Neural progenitor cell (in vitro differentiated cells): ENCODE measurements around the gene TGFB2. TPM values are rescaled to one million over a fixed set of nuclear protein-coding genes. Genes with fewer than 3 reads are reported as not detected.
A peak's percentile ranks its signal among the peaks of the same experiment; 100 is the strongest.
"Not testable (repeated sequence)": the region's sequence is repeated elsewhere in the genome, so short reads cannot be mapped to it uniquely, and the experiment has no call there.

Experiments
- DNase-seq: peaks from one replicate; pipeline ENCODE4 v3.0.0-alpha.2; 2016; ENCODE audit warnings: low spot score
- H2AFZ ChIP-seq: fragments of 200-600 bp; sonication (generic); replicated peaks from 2 replicates; pipeline ENCODE4 v1.6.1; 2016; ENCODE audit warnings: antibody characterized with exemption
- H3F3A ChIP-seq: fragments of 200-600 bp; sonication (generic); 2 replicates; pipeline ENCODE4 v1.6.1; 2016; ENCODE audit warnings: antibody characterized with exemption, low read depth
- H3K27ac ChIP-seq: fragments of 200-600 bp; sonication (generic); 2 replicates; pipeline ENCODE4 v1.5.1; 2016; ENCODE audit warnings: mild to moderate bottlenecking
- H3K27me3 ChIP-seq: fragments of 200-600 bp; sonication (generic); 2 replicates; pipeline ENCODE4 v1.6.1; 2016; ENCODE audit warnings: mild to moderate bottlenecking, moderate library complexity
- H3K36me3 ChIP-seq: fragments of 200-600 bp; sonication (generic); 2 replicates; pipeline ENCODE4 v1.5.1; 2016
- H3K4me1 ChIP-seq: fragments of 200-600 bp; sonication (generic); 2 replicates; pipeline ENCODE4 v1.6.1; 2016; ENCODE audit warnings: mixed run types
- H3K4me2 ChIP-seq: fragments of 200-600 bp; sonication (generic); 2 replicates; pipeline ENCODE4 v1.6.1; 2016
- H3K4me3 ChIP-seq: fragments of 200-600 bp; sonication (generic); 2 replicates; pipeline ENCODE4 v1.5.1; 2016
- H3K79me2 ChIP-seq: fragments of 200-600 bp; sonication (generic); 2 replicates; pipeline ENCODE4 v1.6.1; 2016; ENCODE audit warnings: low read depth
- H3K9ac ChIP-seq: fragments of 200-600 bp; sonication (generic); 2 replicates; pipeline ENCODE4 v1.6.1; 2016
- H3K9me3 ChIP-seq: fragments of 200-600 bp; sonication (generic); 2 replicates; pipeline ENCODE4 v1.5.1; 2016; ENCODE audit warnings: low read depth
- H4K20me1 ChIP-seq: fragments of 200-600 bp; sonication (generic); 2 replicates; pipeline ENCODE4 v1.6.1; 2016; ENCODE audit warnings: low read depth
- H3K27ac Mint-ChIP-seq: 3 replicates; pipeline ENCODE4 v1.8.0; 2021; ENCODE audit warnings: mixed read lengths
- H3K27me3 Mint-ChIP-seq: 2 replicates; pipeline ENCODE4 v1.8.0; 2022; ENCODE audit warnings: low read depth, mild to moderate bottlenecking, inconsistent platforms, moderate library complexity, mixed read lengths; ENCODE audit not compliant: insufficient read depth
- H3K36me3 Mint-ChIP-seq: 3 replicates; pipeline ENCODE4 v1.8.0; 2021; ENCODE audit warnings: mixed read lengths
- H3K4me1 Mint-ChIP-seq: 3 replicates; pipeline ENCODE4 v1.8.0; 2021; ENCODE audit warnings: mixed read lengths
- H3K4me3 Mint-ChIP-seq: 3 replicates; pipeline ENCODE4 v1.8.0; 2021; ENCODE audit warnings: mild to moderate bottlenecking, moderate library complexity, mixed read lengths
- H3K9me3 Mint-ChIP-seq: 3 replicates; pipeline ENCODE4 v1.8.0; 2020; ENCODE audit warnings: mixed read lengths
- EZH2 ChIP-seq: fragments of 200-600 bp; sonication (generic); IDR thresholded peaks from 2 replicates; pipeline ENCODE4 v1.6.1; 2017; ENCODE audit warnings: antibody characterized with exemption, mild to moderate bottlenecking, moderate library complexity
- EZH2phosphoT487 ChIP-seq: fragments of 200-600 bp; sonication (generic); IDR thresholded peaks from 2 replicates; pipeline ENCODE4 v1.6.1; 2017; ENCODE audit warnings: antibody characterized with exemption
- total RNA-seq: library from RNA; depleted of rRNA; stranded (reverse); fragments of >200 nt; gene quantifications from 2 replicates; pipeline ENCODE4 v1.2.3, GENCODE V29; 2015; ENCODE audit warnings: low replicate concordance
- TF ChIP-seq, protein P1 (sequence below): fragments of 200-600 bp; sonication (generic); IDR thresholded peaks from 2 replicates; pipeline ENCODE4 v1.5.1; 2017; ENCODE audit warnings: antibody characterized with exemption, mild to moderate bottlenecking

TGFB2 gene
- total RNA-seq, 1 donor from 2014 or later: 1.9 TPM

DNA sequence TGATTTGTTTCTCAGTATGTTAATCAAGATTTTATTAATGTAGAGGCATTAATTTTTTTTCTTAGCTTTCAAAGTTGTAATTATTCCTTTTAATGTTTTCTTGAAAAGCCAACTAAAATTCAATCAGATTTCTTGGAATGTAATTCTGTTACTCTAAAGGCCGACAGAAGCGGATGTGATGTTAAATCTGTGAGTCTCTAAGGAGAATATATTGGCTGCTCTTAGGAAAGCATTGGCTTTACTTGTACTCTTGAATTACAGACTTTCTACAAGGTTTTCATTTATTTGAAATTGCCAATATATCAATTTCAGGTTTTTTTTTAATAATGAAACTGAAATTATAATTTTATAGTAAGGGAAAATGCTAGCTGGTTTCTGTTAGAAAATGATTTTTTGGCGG is 30.8 kb upstream of the TGFB2 start:
- no peak overlapping the region for H3K4me3 Mint-ChIP-seq

DNA sequence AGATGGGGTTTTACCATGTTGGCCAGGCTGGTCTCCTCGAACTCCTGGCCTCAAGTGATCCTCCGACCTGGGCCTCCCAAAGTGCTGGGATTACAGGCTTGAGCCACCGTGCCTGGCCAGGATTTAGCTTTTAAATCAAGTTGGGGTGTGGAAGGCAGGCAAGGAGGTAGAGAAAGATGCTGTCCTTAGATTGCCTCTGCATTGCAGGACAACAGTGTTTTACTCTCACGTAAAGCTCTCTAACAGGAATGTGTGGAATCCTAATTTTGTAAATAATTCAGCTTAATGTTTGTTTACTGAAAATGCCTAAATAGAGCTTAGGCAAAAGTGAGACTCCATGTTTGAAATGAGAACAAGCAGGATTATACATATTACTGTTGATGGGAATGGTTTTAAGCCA is 29.5 kb upstream of the TGFB2 start:
- Histone ChIP-seq H3K27me3 (no peaks in the 10 kb centered on the region), H2AFZ (no peak overlapping the region), H3K36me3 (peaks cover 9% of the 10 kb centered on the region), H3K9ac (no peak overlapping the region), H4K20me1 (no peaks in the 10 kb centered on the region), H3K79me2 (peaks cover 4% of the 10 kb centered on the region), H3K4me1 (peaks cover 20% of the 10 kb centered on the region), H3K4me2 (no peak overlapping the region), H3F3A (peaks cover 3% of the 10 kb centered on the region), H3K4me3 (no peak overlapping the region), H3K27ac (no peak overlapping the region), H3K9me3 (no peaks in the 10 kb centered on the region)
- H3K4me1 Mint-ChIP-seq: no peaks in the 10 kb centered on the region
- TF ChIP-seq, protein P1, sequence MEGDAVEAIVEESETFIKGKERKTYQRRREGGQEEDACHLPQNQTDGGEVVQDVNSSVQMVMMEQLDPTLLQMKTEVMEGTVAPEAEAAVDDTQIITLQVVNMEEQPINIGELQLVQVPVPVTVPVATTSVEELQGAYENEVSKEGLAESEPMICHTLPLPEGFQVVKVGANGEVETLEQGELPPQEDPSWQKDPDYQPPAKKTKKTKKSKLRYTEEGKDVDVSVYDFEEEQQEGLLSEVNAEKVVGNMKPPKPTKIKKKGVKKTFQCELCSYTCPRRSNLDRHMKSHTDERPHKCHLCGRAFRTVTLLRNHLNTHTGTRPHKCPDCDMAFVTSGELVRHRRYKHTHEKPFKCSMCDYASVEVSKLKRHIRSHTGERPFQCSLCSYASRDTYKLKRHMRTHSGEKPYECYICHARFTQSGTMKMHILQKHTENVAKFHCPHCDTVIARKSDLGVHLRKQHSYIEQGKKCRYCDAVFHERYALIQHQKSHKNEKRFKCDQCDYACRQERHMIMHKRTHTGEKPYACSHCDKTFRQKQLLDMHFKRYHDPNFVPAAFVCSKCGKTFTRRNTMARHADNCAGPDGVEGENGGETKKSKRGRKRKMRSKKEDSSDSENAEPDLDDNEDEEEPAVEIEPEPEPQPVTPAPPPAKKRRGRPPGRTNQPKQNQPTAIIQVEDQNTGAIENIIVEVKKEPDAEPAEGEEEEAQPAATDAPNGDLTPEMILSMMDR: no peak
- TF ChIP-seq EZH2: no peak
- no peak for TF ChIP-seq EZH2phosphoT487
- H3K36me3 Mint-ChIP-seq: peaks cover 12% of the 10 kb centered on the region
- no peaks in the 10 kb centered on the region for H3K27me3 Mint-ChIP-seq
- no peak overlapping the region for H3K4me3 Mint-ChIP-seq
- no peak for DNase-seq
- no peaks in the 10 kb centered on the region for H3K9me3 Mint-ChIP-seq
- H3K27ac Mint-ChIP-seq: no peak overlapping the region

More for the DNA sequence above, 30.8 kb upstream of the TGFB2 start:
- Mint-ChIP-seq H3K27me3 (no peaks in the 10 kb centered on the region), H3K36me3 (peaks cover 12% of the 10 kb centered on the region), H3K9me3 (no peaks in the 10 kb centered on the region), H3K27ac (no peak overlapping the region), H3K4me1 (no peaks in the 10 kb centered on the region)
- no peaks in the 10 kb centered on the region for H4K20me1 ChIP-seq
- H3K27me3 ChIP-seq: no peaks in the 10 kb centered on the region
- no peak overlapping the region for H2AFZ ChIP-seq
- no peak overlapping the region for H3K27ac ChIP-seq
- DNase-seq: no peak
- peaks cover 20% of the 10 kb centered on the region for H3K4me1 ChIP-seq
- TF ChIP-seq EZH2phosphoT487 (no peak), EZH2 (no peak)
- TF ChIP-seq, protein P1: no peak
- H3K9ac ChIP-seq: no peak overlapping the region
- no peaks in the 10 kb centered on the region for H3K9me3 ChIP-seq
- no peak overlapping the region for H3K4me2 ChIP-seq
- H3K79me2 ChIP-seq: peaks cover 4% of the 10 kb centered on the region
- no peak overlapping the region for H3K4me3 ChIP-seq
- H3K36me3 ChIP-seq: peaks cover 12% of the 10 kb centered on the region
- H3F3A ChIP-seq: peaks cover 3% of the 10 kb centered on the region

DNA sequence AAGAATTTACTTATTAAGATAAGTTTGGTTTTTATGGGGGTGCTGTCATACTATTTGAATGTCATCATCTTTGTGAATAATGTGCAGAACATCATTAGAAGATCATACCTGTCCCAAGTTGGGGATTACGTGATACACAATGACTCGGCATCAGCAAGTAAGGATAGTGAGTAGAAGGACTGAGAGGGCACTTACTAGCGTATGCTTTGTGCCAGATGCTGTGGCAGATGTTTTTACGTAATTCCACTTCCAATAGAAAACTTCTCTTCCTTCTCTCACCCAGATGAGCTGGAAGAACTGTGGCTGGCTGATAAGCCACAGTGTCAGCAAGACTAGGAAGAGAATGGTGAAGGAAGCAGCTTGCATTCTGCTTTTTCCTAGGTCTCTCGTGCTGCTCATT is 28.1 kb upstream of the TGFB2 start:
- Histone ChIP-seq H3K4me1 (peaks cover 20% of the 10 kb centered on the region), H3K79me2 (peaks cover 4% of the 10 kb centered on the region), H3K9me3 (no peaks in the 10 kb centered on the region), H3K4me3 (no peak overlapping the region), H3F3A (peaks cover 3% of the 10 kb centered on the region), H2AFZ (no peak overlapping the region), H4K20me1 (no peaks in the 10 kb centered on the region), H3K27me3 (no peaks in the 10 kb centered on the region), H3K27ac (peak overlapping the region; percentile 38), H3K4me2 (no peak overlapping the region), H3K36me3 (peaks cover 9% of the 10 kb centered on the region), H3K9ac (no peak overlapping the region)
- Mint-ChIP-seq H3K27ac (no peak overlapping the region), H3K36me3 (peaks cover 4% of the 10 kb centered on the region), H3K4me3 (no peak overlapping the region), H3K4me1 (no peaks in the 10 kb centered on the region), H3K9me3 (no peaks in the 10 kb centered on the region), H3K27me3 (no peaks in the 10 kb centered on the region)
- TF ChIP-seq, protein P1: no peak
- no peak for TF ChIP-seq EZH2
- no peak for TF ChIP-seq EZH2phosphoT487
- DNase-seq: no peak

DNA sequence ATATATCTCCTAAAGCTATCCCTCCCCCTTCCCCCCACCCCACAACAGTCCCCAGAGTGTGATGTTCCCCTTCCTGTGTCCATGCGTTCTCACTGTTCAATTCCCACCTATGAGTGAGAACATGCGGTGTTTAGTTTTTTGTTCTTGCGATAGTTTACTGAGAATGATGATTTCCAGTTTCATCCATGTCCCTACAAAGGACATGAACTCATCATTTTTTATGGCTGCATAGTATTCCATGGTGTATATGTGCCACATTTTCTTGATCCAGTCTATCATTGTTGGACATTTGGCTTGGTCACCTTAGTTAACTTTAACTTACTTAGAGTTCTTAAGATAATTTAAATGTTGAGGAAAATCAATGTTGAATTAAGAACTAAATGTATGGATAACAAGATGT is 25.0 kb upstream of the TGFB2 start:
- H3K4me1 Mint-ChIP-seq, H3K9ac ChIP-seq, H3K36me3 ChIP-seq, H3K27me3 Mint-ChIP-seq, H3K9me3 ChIP-seq, H3K4me3 ChIP-seq, H3K4me3 Mint-ChIP-seq, H3K27ac Mint-ChIP-seq, H2AFZ ChIP-seq, H3K4me1 ChIP-seq, H3K79me2 ChIP-seq, H3K4me2 ChIP-seq, DNase-seq, H4K20me1 ChIP-seq, H3K27ac ChIP-seq, H3K36me3 Mint-ChIP-seq, H3K27me3 ChIP-seq, H3K9me3 Mint-ChIP-seq, H3F3A ChIP-seq: not testable (repeated sequence)
